HAP-1 (cell line): ENCODE data around the gene DDHD1.
"Not testable (repeated sequence)": the region's sequence is repeated elsewhere in the genome, so short reads cannot be mapped to it uniquely, and the experiment has no call there.

Experiments used
- DNase-seq, 2 experiments: peaks; one replicate each; pipeline ENCODE4 v3.0.0-alpha.2; 2016 to 2020; ENCODE audit warnings: low spot score in 2 of 2
- H3K27me3 ChIP-seq: fragments of 250-450 bp; sonication (Bioruptor Pico); 2 replicates; pipeline ENCODE4 v1.5.1; 2020; ENCODE audit warnings: low read depth, mild to moderate bottlenecking, moderate library complexity
- H3K36me3 ChIP-seq: fragments of 250-450 bp; sonication (Bioruptor Pico); replicated peaks from 2 replicates; pipeline ENCODE4 v1.5.1; 2020; ENCODE audit warnings: mild to moderate bottlenecking
- H3K4me1 ChIP-seq: fragments of 250-450 bp; sonication (Bioruptor Pico); 2 replicates; pipeline ENCODE4 v1.5.1; 2020; ENCODE audit warnings: mild to moderate bottlenecking
- H3K4me3 ChIP-seq: fragments of 250-450 bp; sonication (Bioruptor Pico); 2 replicates; pipeline ENCODE4 v1.5.1; 2020; ENCODE audit warnings: mild to moderate bottlenecking, moderate library complexity
- H3K9me3 ChIP-seq: fragments of 250-450 bp; sonication (Bioruptor Pico); 2 replicates; pipeline ENCODE4 v1.5.1; 2020; ENCODE audit warnings: mild to moderate bottlenecking, moderate library complexity
- in situ Hi-C: fragments of 300-500 bp; cut with MboI; formaldehyde crosslinking; loops from 3 replicates; pipeline ENCODE4 v1.14.3; 2020; ENCODE audit warnings: low sequenced_read_pairs, inconsistent platforms, mixed read lengths

DDHD1 gene

GRCh38 chr14:53152887-53153701 lies at the start of gene DDHD1:
TSS of gene DDHD1 (minus strand) at chr14:53153323. CDS start at chr14:53153098, 225 bp downstream.
- H3K27me3 ChIP-seq: no peaks in the 10 kb centered on the region
- peak; percentile 80 to 87 for DNase-seq
- in situ Hi-C loops: no loop called here
- H3K36me3 ChIP-seq: no peaks in the 10 kb centered on the region; the same call in 1 of the 2 replicates
- H3K9me3 ChIP-seq: no peaks in the 10 kb centered on the region
- peak within 1 kb of the TSS; percentile 76 for H3K4me3 ChIP-seq
- peaks cover 17% of the 10 kb centered on the region; the same call in 1 of the 2 replicates for H3K4me1 ChIP-seq

- in situ Hi-C loops: no loop called here
These were observed 42.8 kb upstream of the DDHD1 start for GRCh38 chr14:53195949-53196348.

GRCh38 chr14:53193193-53193592 lies 40.1 kb upstream of the DDHD1 start:
- no peaks in the 10 kb centered on the region for H3K9me3 ChIP-seq
- no peaks in the 10 kb centered on the region; the same call in 1 of the 2 replicates for H3K27me3 ChIP-seq
- no peaks in the 10 kb centered on the region for H3K4me1 ChIP-seq
- DNase-seq: no peak
- no peak overlapping the region for H3K4me3 ChIP-seq
- in situ Hi-C loops: no loop called here
- no peaks in the 10 kb centered on the region for H3K36me3 ChIP-seq

More at GRCh38 chr14:53195949-53196348, 42.8 kb upstream of the DDHD1 start:
- no peaks in the 10 kb centered on the region for H3K4me1 ChIP-seq
- H3K9me3 ChIP-seq: no peaks in the 10 kb centered on the region
- DNase-seq: no peak
- no peaks in the 10 kb centered on the region for H3K36me3 ChIP-seq
- H3K4me3 ChIP-seq: no peak overlapping the region
- no peaks in the 10 kb centered on the region; the same call in 1 of the 2 replicates for H3K27me3 ChIP-seq

GRCh38 chr14:53192052-53192760 lies 39.1 kb upstream of the DDHD1 start:
- Histone ChIP-seq H3K27me3 (no peaks in the 10 kb centered on the region; the same call in 1 of the 2 replicates), H3K9me3 (no peaks in the 10 kb centered on the region), H3K4me1 (no peaks in the 10 kb centered on the region), H3K4me3 (no peak overlapping the region), H3K36me3 (no peaks in the 10 kb centered on the region)
- in situ Hi-C loops: no loop called here
- no peak for DNase-seq

GRCh38 chr14:53190938-53191337 lies 37.8 kb upstream of the DDHD1 start:
- Histone ChIP-seq H3K4me1 (no peaks in the 10 kb centered on the region), H3K9me3 (no peaks in the 10 kb centered on the region), H3K27me3 (peaks cover 2% of the 10 kb centered on the region), H3K36me3 (no peaks in the 10 kb centered on the region), H3K4me3 (no peak overlapping the region)
- in situ Hi-C loops: no loop called here
- no peak for DNase-seq

GRCh38 chr14:53187921-53188463 lies 34.9 kb upstream of the DDHD1 start:
- Histone ChIP-seq H3K36me3 (no peaks in the 10 kb centered on the region), H3K27me3 (peaks cover 2% of the 10 kb centered on the region), H3K9me3 (no peaks in the 10 kb centered on the region), H3K4me3 (no peak overlapping the region), H3K4me1 (peaks cover 2% of the 10 kb centered on the region; the same call in 1 of the 2 replicates)
- no peak for DNase-seq
- in situ Hi-C loops: no loop called here

GRCh38 chr14:53186532-53186931 lies 33.4 kb upstream of the DDHD1 start:
- Histone ChIP-seq H3K4me1 (peaks cover 2% of the 10 kb centered on the region; the same call in 1 of the 2 replicates), H3K36me3 (no peaks in the 10 kb centered on the region), H3K4me3 (no peak overlapping the region), H3K27me3 (peaks cover 2% of the 10 kb centered on the region), H3K9me3 (no peaks in the 10 kb centered on the region)
- in situ Hi-C loops: no loop called here
- no peak for DNase-seq

- H3K9me3 ChIP-seq: no peaks in the 10 kb centered on the region; the same call in 1 of the 2 replicates
These were observed 30.5 kb upstream of the DDHD1 start for GRCh38 chr14:53183611-53184010.

GRCh38 chr14:53183056-53183455 lies 29.9 kb upstream of the DDHD1 start:
- Histone ChIP-seq H3K4me3 (no peak overlapping the region), H3K36me3 (no peaks in the 10 kb centered on the region), H3K27me3 (peaks cover 11% of the 10 kb centered on the region; the same call in 1 of the 2 replicates), H3K9me3 (no peaks in the 10 kb centered on the region; the same call in 1 of the 2 replicates), H3K4me1 (peaks cover 2% of the 10 kb centered on the region; the same call in 1 of the 2 replicates)
- in situ Hi-C loops: no loop called here
- DNase-seq: peak; percentile 45 to 66

More at GRCh38 chr14:53183611-53184010, 30.5 kb upstream of the DDHD1 start:
- H3K4me3 ChIP-seq: no peak overlapping the region
- H3K36me3 ChIP-seq: no peaks in the 10 kb centered on the region
- in situ Hi-C loops: no loop called here
- peaks cover 2% of the 10 kb centered on the region; the same call in 1 of the 2 replicates for H3K4me1 ChIP-seq
- peaks cover 8% of the 10 kb centered on the region for H3K27me3 ChIP-seq
- DNase-seq: no peak

GRCh38 chr14:53181463-53182081 lies 28.4 kb upstream of the DDHD1 start:
- H3K27me3 ChIP-seq, H3K9me3 ChIP-seq, H3K4me1 ChIP-seq, H3K36me3 ChIP-seq, DNase-seq, H3K4me3 ChIP-seq, in situ Hi-C loops: not testable (repeated sequence)

- DNase-seq: peak in 1 of 2 experiments; percentile 14
- no peak overlapping the region for H3K4me3 ChIP-seq
- H3K36me3 ChIP-seq: no peaks in the 10 kb centered on the region
- in situ Hi-C loops: no loop called here
- peaks cover 2% of the 10 kb centered on the region; the same call in 1 of the 2 replicates for H3K4me1 ChIP-seq
- H3K9me3 ChIP-seq: no peaks in the 10 kb centered on the region; the same call in 1 of the 2 replicates
- H3K27me3 ChIP-seq: peaks cover 8% of the 10 kb centered on the region
These were observed 27.4 kb upstream of the DDHD1 start for GRCh38 chr14:53180272-53181221.

GRCh38 chr14:53179486-53180005 lies 26.4 kb upstream of the DDHD1 start:
- H3K4me3 ChIP-seq, H3K4me1 ChIP-seq, H3K36me3 ChIP-seq, H3K9me3 ChIP-seq, in situ Hi-C loops, DNase-seq, H3K27me3 ChIP-seq: not testable (repeated sequence)
